Measurements from ENCODE around the gene FHIT.

The FHIT gene

GRCh38 chr3:60798456-60798855 lies 452.8 kb downstream of the FHIT start:
- TF ChIP-seq CTCF (IDR thresholded peaks at IDR 0.05; ENCODE audit: insufficient read depth, missing control alignments): no peak
- DNase-seq (ENCODE audit: insufficient read length, low spot score) (no peak), FAIRE-seq (no peak)

GRCh38 chr3:60792249-60792852 lies 458.9 kb downstream of the FHIT start:
- DNase-seq (ENCODE audit: insufficient read length, low spot score) (no peak), FAIRE-seq (no peak)
- TF ChIP-seq CTCF (IDR thresholded peaks at IDR 0.05; ENCODE audit: insufficient read depth, missing control alignments): no peak

GRCh38 chr3:60788185-60788584 lies 463.1 kb downstream of the FHIT start:
- no peak for TF ChIP-seq CTCF (IDR thresholded peaks at IDR 0.05; ENCODE audit: insufficient read depth, missing control alignments)
- FAIRE-seq (no peak), DNase-seq (ENCODE audit: insufficient read length, low spot score) (no peak)

- TF ChIP-seq CTCF (IDR thresholded peaks at IDR 0.05; ENCODE audit: insufficient read depth, missing control alignments): no peak
- no peak for FAIRE-seq
- DNase-seq (ENCODE audit: insufficient read length, low spot score): no peak
Measured at GRCh38 chr3:60781935-60782334, 469.3 kb downstream of the FHIT start.

GRCh38 chr3:60779637-60780036 lies 471.6 kb downstream of the FHIT start:
- DNase-seq (ENCODE audit: insufficient read length, low spot score) (no peak), FAIRE-seq (no peak)
- no peak for TF ChIP-seq CTCF (IDR thresholded peaks at IDR 0.05; ENCODE audit: insufficient read depth, missing control alignments)

GRCh38 chr3:60775985-60776384 lies 475.3 kb downstream of the FHIT start:
- FAIRE-seq (no peak), DNase-seq (ENCODE audit: insufficient read length, low spot score) (no peak)
- TF ChIP-seq CTCF (IDR thresholded peaks at IDR 0.05; ENCODE audit: insufficient read depth, missing control alignments): no peak

GRCh38 chr3:60774617-60775016 lies 476.6 kb downstream of the FHIT start:
- FAIRE-seq: no peak
- no peak for TF ChIP-seq CTCF (IDR thresholded peaks at IDR 0.05; ENCODE audit: insufficient read depth, missing control alignments)
- DNase-seq (ENCODE audit: insufficient read length, low spot score): no peak

All from D721Med (cell line).